BE2C (cell line): Measurements from ENCODE around the gene AGPAT2.

Source experiments
- DNase-seq: peaks from one replicate; pipeline ENCODE4 v3.0.0-alpha.2; 2020
- H3K27me3 ChIP-seq: fragments of 250-450 bp; sonication (Bioruptor Pico); 2 replicates; pipeline ENCODE4 v1.5.1; 2020; ENCODE audit warnings: mild to moderate bottlenecking
- H3K36me3 ChIP-seq: fragments of 250-450 bp; sonication (Bioruptor Pico); 2 replicates; pipeline ENCODE4 v1.5.1; 2020; ENCODE audit warnings: mild to moderate bottlenecking
- H3K4me1 ChIP-seq: fragments of 250-450 bp; sonication (Bioruptor Pico); 2 replicates; pipeline ENCODE4 v1.5.1; 2020
- H3K4me3 ChIP-seq: 2 replicates; pipeline ENCODE4 v1.5.1; 2011; ENCODE audit warnings: low read depth, low read length
- H3K9me3 ChIP-seq: fragments of 250-450 bp; sonication (Bioruptor Pico); 2 replicates; pipeline ENCODE4 v1.5.1; 2020
- TF ChIP-seq, protein P1 (sequence below): IDR thresholded peaks from 2 replicates; pipeline ENCODE4 v1.5.1; 2012; ENCODE audit warnings: mild to moderate bottlenecking, low read depth, low read length

Gene AGPAT2

DNA sequence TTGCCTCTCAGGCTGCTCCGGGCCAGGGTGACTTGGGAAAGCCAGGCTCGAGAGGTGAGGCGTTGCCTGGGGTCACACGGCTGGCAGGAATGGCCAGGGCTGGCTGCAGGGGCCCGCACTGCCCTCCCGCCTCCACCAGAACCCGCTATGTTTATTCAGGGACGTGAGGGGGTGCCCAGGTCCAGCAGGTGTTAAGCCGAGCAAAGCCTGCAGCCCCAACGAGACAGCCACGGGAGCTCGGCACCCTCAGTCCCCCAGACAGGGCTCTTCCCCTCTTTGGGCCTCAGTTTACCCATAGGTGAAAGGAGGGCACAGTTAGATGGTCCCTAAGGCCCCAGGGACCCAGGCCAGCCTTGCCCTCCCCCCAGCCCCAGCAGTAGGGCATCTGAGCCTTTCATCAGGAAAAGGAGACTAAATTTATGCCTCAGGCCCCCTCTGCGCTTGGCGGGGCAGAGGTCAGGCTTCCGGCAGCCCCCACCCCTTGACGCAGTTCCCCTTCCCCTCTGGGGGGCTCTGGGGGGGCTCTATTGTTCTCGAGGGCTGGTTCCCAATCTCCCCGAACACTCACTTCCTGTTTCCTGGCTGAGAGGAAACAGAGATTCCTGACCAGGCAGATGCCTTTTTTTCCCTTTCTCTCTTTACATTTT lies 31.6 kb downstream of the AGPAT2 start:
- Histone ChIP-seq H3K4me1 (peaks cover 7% of the 10 kb centered on the region), H3K36me3 (no peaks in the 10 kb centered on the region), H3K27me3 (no peaks in the 10 kb centered on the region), H3K4me3 (no peak overlapping the region), H3K9me3 (no peaks in the 10 kb centered on the region)
- peak; percentile 9 for DNase-seq
- TF ChIP-seq, protein P1, sequence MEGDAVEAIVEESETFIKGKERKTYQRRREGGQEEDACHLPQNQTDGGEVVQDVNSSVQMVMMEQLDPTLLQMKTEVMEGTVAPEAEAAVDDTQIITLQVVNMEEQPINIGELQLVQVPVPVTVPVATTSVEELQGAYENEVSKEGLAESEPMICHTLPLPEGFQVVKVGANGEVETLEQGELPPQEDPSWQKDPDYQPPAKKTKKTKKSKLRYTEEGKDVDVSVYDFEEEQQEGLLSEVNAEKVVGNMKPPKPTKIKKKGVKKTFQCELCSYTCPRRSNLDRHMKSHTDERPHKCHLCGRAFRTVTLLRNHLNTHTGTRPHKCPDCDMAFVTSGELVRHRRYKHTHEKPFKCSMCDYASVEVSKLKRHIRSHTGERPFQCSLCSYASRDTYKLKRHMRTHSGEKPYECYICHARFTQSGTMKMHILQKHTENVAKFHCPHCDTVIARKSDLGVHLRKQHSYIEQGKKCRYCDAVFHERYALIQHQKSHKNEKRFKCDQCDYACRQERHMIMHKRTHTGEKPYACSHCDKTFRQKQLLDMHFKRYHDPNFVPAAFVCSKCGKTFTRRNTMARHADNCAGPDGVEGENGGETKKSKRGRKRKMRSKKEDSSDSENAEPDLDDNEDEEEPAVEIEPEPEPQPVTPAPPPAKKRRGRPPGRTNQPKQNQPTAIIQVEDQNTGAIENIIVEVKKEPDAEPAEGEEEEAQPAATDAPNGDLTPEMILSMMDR, result no peak

DNA sequence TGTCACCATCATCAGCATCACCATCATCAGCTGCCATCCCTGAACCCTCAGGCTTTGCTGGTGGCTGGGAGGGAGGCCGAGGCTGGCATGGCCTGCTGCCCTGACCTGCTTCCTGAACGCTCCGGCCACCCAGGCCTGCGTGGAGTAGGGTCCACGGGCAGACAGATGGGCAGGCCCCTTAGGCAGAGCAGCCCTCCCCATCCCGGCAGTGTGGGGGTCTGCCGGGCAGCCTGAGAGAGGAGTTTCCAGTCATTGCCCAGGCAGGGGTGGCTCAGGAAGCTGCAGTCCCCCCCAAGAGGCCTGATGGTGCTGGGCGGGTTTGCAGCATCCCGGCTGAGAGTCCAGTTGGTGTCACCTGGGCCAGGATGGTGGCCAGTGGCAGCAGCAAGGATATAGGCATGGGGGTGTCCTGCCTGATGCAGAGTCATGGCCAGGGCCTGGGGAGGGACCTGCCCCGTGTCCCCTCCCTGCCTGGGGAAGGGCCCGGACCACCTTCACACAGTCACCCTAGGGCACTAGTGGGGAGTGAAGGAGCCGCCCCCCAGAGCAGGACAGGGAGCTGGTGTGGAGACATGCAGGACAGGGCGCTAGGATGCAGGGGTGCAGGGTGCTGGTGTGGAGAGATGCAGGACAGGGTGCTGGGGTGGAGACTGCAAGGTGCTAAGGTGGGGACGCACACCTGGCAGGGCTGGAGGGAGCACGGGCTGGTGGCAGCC lies 32.3 kb downstream of the AGPAT2 start:
- no peak for DNase-seq
- H3K27me3 ChIP-seq, result no peaks in the 10 kb centered on the region
- H3K4me3 ChIP-seq, result no peak overlapping the region
- peaks cover 7% of the 10 kb centered on the region for H3K4me1 ChIP-seq
- TF ChIP-seq, protein P1, result no peak
- no peaks in the 10 kb centered on the region for H3K36me3 ChIP-seq
- H3K9me3 ChIP-seq, result no peaks in the 10 kb centered on the region

DNA sequence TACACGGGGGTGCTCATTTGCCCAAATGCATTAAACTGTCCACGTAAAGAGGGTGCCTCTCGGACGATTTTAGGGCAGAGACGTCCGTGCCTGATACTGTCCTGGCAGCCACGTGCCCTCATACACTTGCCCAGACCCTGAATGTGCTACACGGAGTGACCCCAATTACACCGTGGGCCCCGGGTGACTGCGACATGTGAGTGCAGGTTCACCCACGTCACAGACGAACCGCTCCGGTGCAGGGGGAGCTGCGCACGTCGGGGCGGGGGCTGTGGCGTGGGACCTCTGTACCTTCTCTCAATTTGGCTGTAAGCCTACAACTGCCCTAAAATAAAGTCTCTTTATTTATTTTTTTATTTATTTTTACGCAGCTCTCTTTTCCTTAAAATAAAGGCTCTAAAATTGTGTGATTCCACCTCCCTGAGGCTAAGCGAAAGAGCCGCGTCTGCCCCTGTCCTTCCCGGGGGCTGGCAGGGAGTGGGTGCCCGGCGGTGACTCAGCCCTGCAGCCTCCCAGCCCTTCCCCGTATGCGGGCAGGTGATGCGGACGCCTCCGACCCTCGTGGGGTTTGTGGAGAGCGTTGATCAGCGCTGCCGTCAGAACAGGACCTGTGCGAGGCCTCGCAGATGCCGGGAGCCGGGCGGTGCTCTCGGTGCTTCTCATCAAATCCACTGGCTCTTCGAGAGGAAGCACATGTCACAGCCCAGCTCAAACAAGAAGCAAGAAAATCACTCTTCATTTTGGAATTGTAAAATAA lies 33.8 kb downstream of the AGPAT2 start:
- Histone ChIP-seq H3K36me3 (no peaks in the 10 kb centered on the region), H3K4me3 (no peak overlapping the region), H3K4me1 (peaks cover 7% of the 10 kb centered on the region), H3K9me3 (no peaks in the 10 kb centered on the region), H3K27me3 (no peaks in the 10 kb centered on the region)
- TF ChIP-seq, protein P1, result no peak
- DNase-seq, result peak; percentile 24

DNA sequence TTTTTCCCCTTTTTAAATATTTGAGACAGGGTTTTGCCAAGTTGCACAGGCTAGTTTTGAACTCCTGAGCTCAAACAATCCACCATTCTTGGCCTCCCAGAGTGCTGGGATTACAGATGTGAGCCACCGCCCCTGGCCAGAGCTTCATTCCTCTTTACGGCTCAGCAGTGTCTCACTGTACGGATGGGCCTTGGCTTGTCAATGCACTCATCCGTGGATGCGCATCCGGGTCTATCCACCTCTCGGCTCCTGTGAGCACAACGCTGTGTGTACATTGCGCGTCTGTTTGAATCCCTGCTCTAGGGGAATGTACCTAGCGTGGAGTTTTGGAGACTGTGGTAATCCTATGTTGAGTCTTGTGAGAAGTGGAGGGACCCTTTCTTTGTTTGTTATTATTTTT lies 35.4 kb downstream of the AGPAT2 start:
- no peaks in the 10 kb centered on the region for H3K27me3 ChIP-seq
- DNase-seq, result no peak
- no peak overlapping the region for H3K4me3 ChIP-seq
- no peaks in the 10 kb centered on the region for H3K36me3 ChIP-seq
- TF ChIP-seq, protein P1, result no peak
- H3K4me1 ChIP-seq, result peaks cover 8% of the 10 kb centered on the region
- no peaks in the 10 kb centered on the region for H3K9me3 ChIP-seq

DNA sequence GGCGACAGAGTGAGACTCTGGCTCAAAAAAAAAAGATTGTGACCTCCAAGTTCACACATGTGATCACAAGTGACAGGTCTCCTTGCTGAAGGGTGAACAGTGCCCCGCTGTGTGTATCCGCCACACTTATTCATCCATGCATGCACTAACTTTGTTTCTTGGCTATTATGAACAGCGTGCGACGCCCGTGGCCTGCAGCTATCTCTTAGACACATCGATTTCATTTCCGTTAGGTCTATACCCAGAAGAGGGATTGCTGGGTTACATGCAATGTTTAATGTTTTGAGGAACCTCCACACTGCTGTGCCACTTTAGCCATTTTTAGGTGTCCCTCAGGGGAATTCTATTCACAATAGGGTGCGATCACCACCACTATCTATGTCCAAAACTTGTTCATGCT lies 36.6 kb downstream of the AGPAT2 start:
- H3K27me3 ChIP-seq, result no peaks in the 10 kb centered on the region
- no peaks in the 10 kb centered on the region for H3K9me3 ChIP-seq
- TF ChIP-seq, protein P1, result no peak
- DNase-seq, result no peak
- H3K4me1 ChIP-seq, result peaks cover 13% of the 10 kb centered on the region
- no peak overlapping the region for H3K4me3 ChIP-seq
- H3K36me3 ChIP-seq, result no peaks in the 10 kb centered on the region
